ENCODE data around the gene CYSTM1. TPM values are rescaled to one million over a fixed set of nuclear protein-coding genes. Genes with fewer than 3 reads are reported as not detected.

The CYSTM1 gene
- total and polyA plus RNA-seq, 2 donors (not counting 1 experiment from before 2014, with no cell fraction given): 6.2 to 17.0 TPM

DNA sequence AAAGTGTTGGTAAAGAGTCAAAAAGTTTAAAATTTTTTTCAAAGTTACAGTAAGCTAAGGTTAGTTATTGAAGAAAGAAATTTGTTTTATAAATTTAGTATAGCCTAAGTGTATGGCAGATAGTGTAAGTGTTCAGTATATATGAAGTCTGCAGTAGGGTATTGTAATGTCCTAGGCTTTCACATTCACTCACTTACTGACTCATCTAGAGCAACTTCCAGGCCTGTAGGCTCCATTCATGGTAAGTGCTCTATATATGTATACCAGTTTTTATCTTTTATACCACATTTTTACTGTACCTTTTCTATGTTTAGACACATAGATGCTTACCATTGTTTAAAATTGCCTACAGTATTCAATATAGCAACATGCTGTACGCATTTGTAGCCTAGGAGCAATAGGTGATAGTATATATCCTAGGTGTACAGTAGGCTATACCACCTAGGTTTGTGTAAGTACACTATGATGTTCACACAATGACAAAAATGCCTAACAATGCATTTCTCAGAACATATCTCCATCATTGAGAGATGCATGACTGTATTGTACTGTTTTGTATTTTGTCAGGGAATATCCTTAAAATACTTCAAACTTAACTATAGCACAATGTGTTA, 38.5 kb downstream of the CYSTM1 start:
- no peaks in the 10 kb centered on the region for H3K9me3 ChIP-seq (ENCODE audit: control extremely low read depth in 1 of 3, control insufficient read depth in 2 of 3, insufficient read depth in 1 of 3, low read length in 2 of 3)
- Mint-ChIP-seq H3K27ac (no peak overlapping the region), H3K4me3 (no peak overlapping the region), H3K27me3 (no peaks in the 10 kb centered on the region), H3K4me1 (no peaks in the 10 kb centered on the region), H3K9me3 (ENCODE audit: insufficient read depth) (no peaks in the 10 kb centered on the region)
- H3K4me3 ChIP-seq (ENCODE audit: control extremely low read depth in 1 of 5, extremely low read depth in 1 of 5, insufficient read depth in 1 of 5, low read depth in 2 of 5, low read length in 4 of 5): no peak overlapping the region
- H3K79me2 ChIP-seq (ENCODE audit: control insufficient read depth, insufficient read depth, low read length): no peaks in the 10 kb centered on the region
- no peaks in the 10 kb centered on the region for H3K36me3 ChIP-seq (replicated peaks in 1 of 2; ENCODE audit: control extremely low read depth in 1 of 2, control insufficient read depth in 1 of 2, extremely low read depth in 1 of 2, insufficient read depth in 2 of 2, low read length in 1 of 2)
- CTCF ChIA-PET: interaction anchor here (1.0 kb wide), 1 partner anchor 31 kb away, joined by 5 read pairs; no protein-coding TSS in a partner anchor
- POLR2A ChIA-PET: no interaction called here
- DNase-seq (no peak), ATAC-seq (ENCODE audit: low read depth) (no peak)
- H4K20me1 ChIP-seq (ENCODE audit: control insufficient read depth, insufficient read depth, low read length, poor library complexity, severe bottlenecking): no peaks in the 10 kb centered on the region
- H3K27ac ChIP-seq (ENCODE audit: low read length in 2 of 2): no peak overlapping the region
- intact Hi-C loops (cut with micrococcal nuclease): no loop called here
- H3K4me2 ChIP-seq (replicated peaks; ENCODE audit: low read depth, low read length, poor library complexity, severe bottlenecking): no peak overlapping the region
- H3K4me1 ChIP-seq (ENCODE audit: control insufficient read depth in 2 of 2, insufficient read depth in 2 of 2, low read length in 2 of 2): no peaks in the 10 kb centered on the region
- no peaks in the 10 kb centered on the region for H3K27me3 ChIP-seq (replicated peaks in 1 of 4; ENCODE audit: control extremely low read depth in 1 of 4, control insufficient read depth in 3 of 4, insufficient read depth in 4 of 4, low read length in 3 of 4)
- TF ChIP-seq, protein P1, sequence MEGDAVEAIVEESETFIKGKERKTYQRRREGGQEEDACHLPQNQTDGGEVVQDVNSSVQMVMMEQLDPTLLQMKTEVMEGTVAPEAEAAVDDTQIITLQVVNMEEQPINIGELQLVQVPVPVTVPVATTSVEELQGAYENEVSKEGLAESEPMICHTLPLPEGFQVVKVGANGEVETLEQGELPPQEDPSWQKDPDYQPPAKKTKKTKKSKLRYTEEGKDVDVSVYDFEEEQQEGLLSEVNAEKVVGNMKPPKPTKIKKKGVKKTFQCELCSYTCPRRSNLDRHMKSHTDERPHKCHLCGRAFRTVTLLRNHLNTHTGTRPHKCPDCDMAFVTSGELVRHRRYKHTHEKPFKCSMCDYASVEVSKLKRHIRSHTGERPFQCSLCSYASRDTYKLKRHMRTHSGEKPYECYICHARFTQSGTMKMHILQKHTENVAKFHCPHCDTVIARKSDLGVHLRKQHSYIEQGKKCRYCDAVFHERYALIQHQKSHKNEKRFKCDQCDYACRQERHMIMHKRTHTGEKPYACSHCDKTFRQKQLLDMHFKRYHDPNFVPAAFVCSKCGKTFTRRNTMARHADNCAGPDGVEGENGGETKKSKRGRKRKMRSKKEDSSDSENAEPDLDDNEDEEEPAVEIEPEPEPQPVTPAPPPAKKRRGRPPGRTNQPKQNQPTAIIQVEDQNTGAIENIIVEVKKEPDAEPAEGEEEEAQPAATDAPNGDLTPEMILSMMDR (IDR thresholded peaks at IDR 0.05): no peak
- no peak for TF ChIP-seq EZH2 (IDR thresholded peaks at IDR 0.05; ENCODE audit: borderline replicate concordance, insufficient read depth, low read depth, low read length, poor library complexity, severe bottlenecking)
- H2AFZ ChIP-seq (ENCODE audit: insufficient read depth, low read depth, low read length, poor library complexity, severe bottlenecking): no peak overlapping the region
- H3K9ac ChIP-seq (ENCODE audit: low read length): no peak overlapping the region
- WGBS (ENCODE audit: insufficient coverage): no CpG with 5 or more reads among the region's 1 CpG

DNA sequence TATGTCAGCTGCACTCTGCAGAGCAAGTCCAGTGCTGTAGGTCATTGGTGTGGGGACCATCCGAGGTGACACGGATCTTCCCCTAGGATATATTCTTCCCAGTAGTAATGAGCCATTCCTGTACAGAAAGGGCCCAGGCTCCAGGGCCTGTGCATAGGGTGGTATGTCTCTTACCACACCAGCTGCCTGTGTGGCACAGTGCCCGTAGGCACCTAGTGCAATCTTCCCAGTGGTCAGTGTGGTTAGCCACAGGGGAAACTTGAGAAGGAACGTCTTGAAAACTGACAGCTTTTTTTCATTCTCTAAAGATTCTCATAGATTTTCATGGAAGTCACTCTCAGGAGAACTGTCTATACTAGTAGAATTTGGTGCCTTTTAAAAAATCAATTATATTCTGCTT, 39.8 kb downstream of the CYSTM1 start:
- no peak overlapping the region for H3K27ac Mint-ChIP-seq
- no peaks in the 10 kb centered on the region for H3K27me3 ChIP-seq (replicated peaks in 1 of 4; ENCODE audit: control extremely low read depth in 1 of 4, control insufficient read depth in 3 of 4, insufficient read depth in 4 of 4, low read length in 3 of 4)
- H3K9me3 Mint-ChIP-seq (ENCODE audit: insufficient read depth): no peaks in the 10 kb centered on the region
- no peaks in the 10 kb centered on the region for H3K36me3 ChIP-seq (replicated peaks in 1 of 2; ENCODE audit: control extremely low read depth in 1 of 2, control insufficient read depth in 1 of 2, extremely low read depth in 1 of 2, insufficient read depth in 2 of 2, low read length in 1 of 2)
- DNase-seq (no peak), ATAC-seq (ENCODE audit: low read depth) (no peak)
- H3K9me3 ChIP-seq (ENCODE audit: control extremely low read depth in 1 of 3, control insufficient read depth in 2 of 3, insufficient read depth in 1 of 3, low read length in 2 of 3): no peaks in the 10 kb centered on the region
- no peak for TF ChIP-seq EZH2 (IDR thresholded peaks at IDR 0.05; ENCODE audit: borderline replicate concordance, insufficient read depth, low read depth, low read length, poor library complexity, severe bottlenecking)
- TF ChIP-seq, protein P1 (IDR thresholded peaks at IDR 0.05): no peak
- no peaks in the 10 kb centered on the region for H3K4me1 Mint-ChIP-seq
- intact Hi-C loops (cut with micrococcal nuclease): no loop called here
- ChIA-PET CTCF (interaction anchor here (1.4 kb wide), 1 partner anchor 130 kb away, joined by 3 read pairs; no protein-coding TSS in a partner anchor), POLR2A (no interaction called here)
- 17% methylated on average over 1 of the region's 4 CpGs for WGBS (ENCODE audit: insufficient coverage)
- no peak overlapping the region for H3K9ac ChIP-seq (ENCODE audit: low read length)
- no peaks in the 10 kb centered on the region for H4K20me1 ChIP-seq (ENCODE audit: control insufficient read depth, insufficient read depth, low read length, poor library complexity, severe bottlenecking)
- no peak overlapping the region for H3K4me3 ChIP-seq (ENCODE audit: control extremely low read depth in 1 of 5, extremely low read depth in 1 of 5, insufficient read depth in 1 of 5, low read depth in 2 of 5, low read length in 4 of 5)
- H3K79me2 ChIP-seq (ENCODE audit: control insufficient read depth, insufficient read depth, low read length): no peaks in the 10 kb centered on the region
- no peak overlapping the region for H3K27ac ChIP-seq (ENCODE audit: low read length in 2 of 2)
- no peak overlapping the region for H3K4me2 ChIP-seq (replicated peaks; ENCODE audit: low read depth, low read length, poor library complexity, severe bottlenecking)
- H3K27me3 Mint-ChIP-seq: no peaks in the 10 kb centered on the region
- H3K4me3 Mint-ChIP-seq: no peak overlapping the region
- no peaks in the 10 kb centered on the region for H3K4me1 ChIP-seq (ENCODE audit: control insufficient read depth in 2 of 2, insufficient read depth in 2 of 2, low read length in 2 of 2)
- H2AFZ ChIP-seq (ENCODE audit: insufficient read depth, low read depth, low read length, poor library complexity, severe bottlenecking): no peak overlapping the region

Data from B cell (primary cell).